Vagina (tissue), 2 donors: ENCODE results near the gene PRSS58.

Experiments
- POLR2A ChIP-seq, 2 donors: fragments of 450-650 bp; IDR thresholded peaks; one replicate each; pipeline ENCODE4 v1.6.1; 2017; ENCODE audit warnings: antibody characterized with exemption in 2 of 2, mild to moderate bottlenecking in 2 of 2, moderate library complexity in 2 of 2
- TF ChIP-seq, protein P1 (sequence below), 3 experiments: fragments of 450-650 bp in 2 of 3; fragments of 200-600 bp in 1 of 3; sonication (generic) in 1 of 3; IDR thresholded peaks; one replicate each; pipeline ENCODE4 v1.5.1; 2017 to 2019; ENCODE audit warnings: antibody characterized with exemption in 3 of 3, mild to moderate bottlenecking in 2 of 3, moderate library complexity in 2 of 3

DNA sequence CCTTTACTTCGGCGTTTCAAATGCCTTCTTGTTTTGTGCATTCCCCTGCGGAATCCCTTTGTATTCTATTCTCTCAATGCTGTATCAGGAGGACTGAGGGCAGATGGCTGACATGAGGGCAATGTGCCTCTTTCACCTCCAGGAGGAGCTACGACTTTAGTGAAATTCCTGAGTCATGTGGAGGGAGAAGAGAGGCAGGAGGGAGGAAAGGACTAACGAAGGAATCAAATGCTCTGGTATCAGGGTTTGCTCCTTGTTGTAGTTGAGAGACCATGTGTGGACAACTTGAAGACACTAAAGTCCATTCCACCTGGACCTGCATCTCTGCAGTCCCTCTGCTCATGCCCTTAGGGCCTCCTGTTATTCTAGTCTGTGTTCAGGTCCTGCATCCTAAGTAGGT is 40.2 kb upstream of the PRSS58 start:
- TF ChIP-seq, protein P1, sequence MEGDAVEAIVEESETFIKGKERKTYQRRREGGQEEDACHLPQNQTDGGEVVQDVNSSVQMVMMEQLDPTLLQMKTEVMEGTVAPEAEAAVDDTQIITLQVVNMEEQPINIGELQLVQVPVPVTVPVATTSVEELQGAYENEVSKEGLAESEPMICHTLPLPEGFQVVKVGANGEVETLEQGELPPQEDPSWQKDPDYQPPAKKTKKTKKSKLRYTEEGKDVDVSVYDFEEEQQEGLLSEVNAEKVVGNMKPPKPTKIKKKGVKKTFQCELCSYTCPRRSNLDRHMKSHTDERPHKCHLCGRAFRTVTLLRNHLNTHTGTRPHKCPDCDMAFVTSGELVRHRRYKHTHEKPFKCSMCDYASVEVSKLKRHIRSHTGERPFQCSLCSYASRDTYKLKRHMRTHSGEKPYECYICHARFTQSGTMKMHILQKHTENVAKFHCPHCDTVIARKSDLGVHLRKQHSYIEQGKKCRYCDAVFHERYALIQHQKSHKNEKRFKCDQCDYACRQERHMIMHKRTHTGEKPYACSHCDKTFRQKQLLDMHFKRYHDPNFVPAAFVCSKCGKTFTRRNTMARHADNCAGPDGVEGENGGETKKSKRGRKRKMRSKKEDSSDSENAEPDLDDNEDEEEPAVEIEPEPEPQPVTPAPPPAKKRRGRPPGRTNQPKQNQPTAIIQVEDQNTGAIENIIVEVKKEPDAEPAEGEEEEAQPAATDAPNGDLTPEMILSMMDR (IDR thresholded peaks at IDR 0.05) = no peak
- TF ChIP-seq POLR2A (IDR thresholded peaks at IDR 0.05) = no peak
